HEK293 (cell line): ENCODE data around the gene BLVRB.

Experiments used
- ATF2 ChIP-seq: fragments of 450-650 bp; formaldehyde crosslinking; IDR thresholded peaks from 2 replicates; pipeline ENCODE4 v1.5.1; 2016; ENCODE audit warnings: missing biosample characterization, missing genetic modification characterization, low read depth
- BCL11B ChIP-seq: fragments of 450-650 bp; formaldehyde crosslinking; IDR thresholded peaks from 2 replicates; pipeline ENCODE4 v1.5.1; 2016; ENCODE audit warnings: low read depth, missing biosample characterization, missing genetic modification characterization
- GLIS2 ChIP-seq: fragments of 450-650 bp; formaldehyde crosslinking; IDR thresholded peaks from 2 replicates; pipeline ENCODE4 v1.5.1; 2016; ENCODE audit warnings: missing biosample characterization, missing genetic modification characterization
- KLF1 ChIP-seq: fragments of 450-650 bp; formaldehyde crosslinking; IDR thresholded peaks from 2 replicates; pipeline ENCODE4 v1.5.1; 2016; ENCODE audit warnings: missing biosample characterization, missing genetic modification characterization
- KLF7 ChIP-seq: fragments of 450-650 bp; formaldehyde crosslinking; IDR thresholded peaks from 2 replicates; pipeline ENCODE4 v1.5.1; 2016; ENCODE audit warnings: missing biosample characterization, missing genetic modification characterization, borderline replicate concordance
- OSR2 ChIP-seq: fragments of 450-650 bp; formaldehyde crosslinking; IDR thresholded peaks from 2 replicates; pipeline ENCODE4 v1.5.1; 2016; ENCODE audit warnings: missing biosample characterization, missing genetic modification characterization
- PATZ1 ChIP-seq: fragments of 450-650 bp; formaldehyde crosslinking; IDR thresholded peaks from 2 replicates; pipeline ENCODE4 v1.5.1; 2016; ENCODE audit warnings: missing biosample characterization, missing genetic modification characterization
- SETDB1 ChIP-seq: IDR thresholded peaks from one replicate; pipeline ENCODE4 v1.6.1; 2017; ENCODE audit warnings: mild to moderate bottlenecking, low read length, moderate library complexity, mixed read lengths; ENCODE audit not compliant: insufficient read length
- SP2 ChIP-seq: fragments of 450-650 bp; formaldehyde crosslinking; IDR thresholded peaks from 2 replicates; pipeline ENCODE4 v1.5.1; 2016; ENCODE audit warnings: missing biosample characterization, missing genetic modification characterization
- SP7 ChIP-seq: fragments of 450-650 bp; formaldehyde crosslinking; IDR thresholded peaks from 2 replicates; pipeline ENCODE4 v1.5.1; 2016; ENCODE audit warnings: missing biosample characterization, missing genetic modification characterization
- ZBTB21 ChIP-seq: fragments of 450-650 bp; formaldehyde crosslinking; IDR thresholded peaks from 2 replicates; pipeline ENCODE4 v1.5.1; 2017; ENCODE audit warnings: missing biosample characterization, missing genetic modification characterization
- ZNF140 ChIP-seq: fragments of 450-650 bp; formaldehyde crosslinking; IDR thresholded peaks from 2 replicates; pipeline ENCODE4 v1.5.1; 2016; ENCODE audit warnings: missing biosample characterization, missing genetic modification characterization
- ZNF169 ChIP-seq: fragments of 450-650 bp; formaldehyde crosslinking; IDR thresholded peaks from 2 replicates; pipeline ENCODE4 v1.5.1; 2016; ENCODE audit warnings: missing biosample characterization, missing genetic modification characterization
- ZNF202 ChIP-seq: fragments of 450-650 bp; formaldehyde crosslinking; IDR thresholded peaks from 2 replicates; pipeline ENCODE4 v1.5.1; 2016; ENCODE audit warnings: missing biosample characterization, missing genetic modification characterization, borderline replicate concordance
- ZNF214 ChIP-seq: fragments of 450-650 bp; formaldehyde crosslinking; IDR thresholded peaks from 2 replicates; pipeline ENCODE4 v1.5.1; 2017; ENCODE audit warnings: missing biosample characterization, mild to moderate bottlenecking, missing genetic modification characterization, borderline replicate concordance
- ZNF223 ChIP-seq: fragments of 450-650 bp; formaldehyde crosslinking; IDR thresholded peaks from 2 replicates; pipeline ENCODE4 v1.5.1; 2016; ENCODE audit warnings: missing biosample characterization, missing genetic modification characterization
- ZNF26 ChIP-seq: fragments of 450-650 bp; formaldehyde crosslinking; IDR thresholded peaks from 2 replicates; pipeline ENCODE4 v1.5.1; 2016; ENCODE audit warnings: missing biosample characterization, missing genetic modification characterization
- ZNF366 ChIP-seq: fragments of 450-650 bp; formaldehyde crosslinking; conservative IDR thresholded peaks from 2 replicates; pipeline ENCODE4 v1.5.1; 2016; ENCODE audit warnings: missing biosample characterization, missing genetic modification characterization
- ZNF596 ChIP-seq: fragments of 450-650 bp; IDR thresholded peaks from 2 replicates; pipeline ENCODE4 v1.5.0; 2018; ENCODE audit warnings: missing biosample characterization, mild to moderate bottlenecking, missing genetic modification characterization, moderate library complexity
- ZNF600 ChIP-seq: fragments of 450-650 bp; formaldehyde crosslinking; IDR thresholded peaks from 2 replicates; pipeline ENCODE4 v1.5.1; 2016; ENCODE audit warnings: missing biosample characterization, missing genetic modification characterization
- ZXDB ChIP-seq: fragments of 450-650 bp; formaldehyde crosslinking; IDR thresholded peaks from 2 replicates; pipeline ENCODE4 v1.5.1; 2016; ENCODE audit warnings: missing biosample characterization, missing genetic modification characterization
- TF ChIP-seq, protein P1 (sequence below): fragments of 450-650 bp; formaldehyde crosslinking; IDR thresholded peaks from 2 replicates; pipeline ENCODE4 v1.5.0; 2017; ENCODE audit warnings: missing biosample characterization, missing genetic modification characterization, borderline replicate concordance
- TF ChIP-seq, protein P2 (sequence below): fragments of 450-650 bp; formaldehyde crosslinking; optimal IDR thresholded peaks from 2 replicates; pipeline ENCODE3; 2016; ENCODE audit warnings: missing biosample characterization, mild to moderate bottlenecking, missing genetic modification characterization
- TF ChIP-seq, protein P3 (sequence below): fragments of 450-650 bp; formaldehyde crosslinking; IDR thresholded peaks from 2 replicates; pipeline ENCODE4 v1.5.1; 2016; ENCODE audit warnings: missing biosample characterization, missing genetic modification characterization
- TF ChIP-seq, protein P4 (sequence below): fragments of 450-650 bp; formaldehyde crosslinking; IDR thresholded peaks from 2 replicates; pipeline ENCODE4 v1.5.1; 2016; ENCODE audit warnings: missing biosample characterization, missing genetic modification characterization

The BLVRB gene

GRCh38 chr19:40416918-40417642, 48.5 kb downstream of the BLVRB start (continued):
- TF ChIP-seq OSR2 (tag by site-specific recombination) (no peak), SP7 (tag by site-specific recombination) (peak; percentile 72), ZBTB21 (tag by site-specific recombination) (no peak), ATF2 (no peak), BCL11B (tag by site-specific recombination) (peak; percentile 32; the same call in 1 of the 2 replicates), KLF1 (tag by site-specific recombination) (0 out of 2 replicates have a peak, but pooled peaks have one; percentile 24), ZNF26 (tag by site-specific recombination) (no peak), ZNF366 (tag by site-specific recombination) (peak; percentile 92), ZNF596 (tag by site-specific recombination) (peak; percentile 26; the same call in 1 of the 2 replicates), ZNF223 (tag by site-specific recombination) (0 out of 2 replicates have a peak, but pooled peaks have one; percentile 9), ZNF202 (tag by site-specific recombination) (no peak), PATZ1 (tag by site-specific recombination) (0 out of 2 replicates have a peak, but pooled peaks have one; percentile 31), ZNF600 (tag by site-specific recombination) (0 out of 2 replicates have a peak, but pooled peaks have one; percentile 52), ZXDB (tag by site-specific recombination) (no peak), KLF7 (no peak), ZNF169 (tag by site-specific recombination) (0 out of 2 replicates have a peak, but pooled peaks have one; percentile 37), ZNF214 (tag by site-specific recombination) (no peak), ZNF140 (tag by site-specific recombination) (no peak), SP2 (tag by site-specific recombination) (peak; percentile 56), SETDB1 (no peak), GLIS2 (peak; percentile 52)
- TF ChIP-seq, protein P1, sequence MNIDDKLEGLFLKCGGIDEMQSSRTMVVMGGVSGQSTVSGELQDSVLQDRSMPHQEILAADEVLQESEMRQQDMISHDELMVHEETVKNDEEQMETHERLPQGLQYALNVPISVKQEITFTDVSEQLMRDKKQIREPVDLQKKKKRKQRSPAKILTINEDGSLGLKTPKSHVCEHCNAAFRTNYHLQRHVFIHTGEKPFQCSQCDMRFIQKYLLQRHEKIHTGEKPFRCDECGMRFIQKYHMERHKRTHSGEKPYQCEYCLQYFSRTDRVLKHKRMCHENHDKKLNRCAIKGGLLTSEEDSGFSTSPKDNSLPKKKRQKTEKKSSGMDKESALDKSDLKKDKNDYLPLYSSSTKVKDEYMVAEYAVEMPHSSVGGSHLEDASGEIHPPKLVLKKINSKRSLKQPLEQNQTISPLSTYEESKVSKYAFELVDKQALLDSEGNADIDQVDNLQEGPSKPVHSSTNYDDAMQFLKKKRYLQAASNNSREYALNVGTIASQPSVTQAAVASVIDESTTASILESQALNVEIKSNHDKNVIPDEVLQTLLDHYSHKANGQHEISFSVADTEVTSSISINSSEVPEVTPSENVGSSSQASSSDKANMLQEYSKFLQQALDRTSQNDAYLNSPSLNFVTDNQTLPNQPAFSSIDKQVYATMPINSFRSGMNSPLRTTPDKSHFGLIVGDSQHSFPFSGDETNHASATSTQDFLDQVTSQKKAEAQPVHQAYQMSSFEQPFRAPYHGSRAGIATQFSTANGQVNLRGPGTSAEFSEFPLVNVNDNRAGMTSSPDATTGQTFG (tag by site-specific recombination): peak; percentile 9; the same call in 1 of the 2 replicates
- TF ChIP-seq, protein P2, sequence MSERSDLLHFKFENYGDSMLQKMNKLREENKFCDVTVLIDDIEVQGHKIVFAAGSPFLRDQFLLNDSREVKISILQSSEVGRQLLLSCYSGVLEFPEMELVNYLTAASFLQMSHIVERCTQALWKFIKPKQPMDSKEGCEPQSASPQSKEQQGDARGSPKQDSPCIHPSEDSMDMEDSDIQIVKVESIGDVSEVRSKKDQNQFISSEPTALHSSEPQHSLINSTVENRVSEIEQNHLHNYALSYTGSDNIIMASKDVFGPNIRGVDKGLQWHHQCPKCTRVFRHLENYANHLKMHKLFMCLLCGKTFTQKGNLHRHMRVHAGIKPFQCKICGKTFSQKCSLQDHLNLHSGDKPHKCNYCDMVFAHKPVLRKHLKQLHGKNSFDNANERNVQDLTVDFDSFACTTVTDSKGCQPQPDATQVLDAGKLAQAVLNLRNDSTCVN (tag by site-specific recombination): peak; percentile 16
- TF ChIP-seq, protein P3, sequence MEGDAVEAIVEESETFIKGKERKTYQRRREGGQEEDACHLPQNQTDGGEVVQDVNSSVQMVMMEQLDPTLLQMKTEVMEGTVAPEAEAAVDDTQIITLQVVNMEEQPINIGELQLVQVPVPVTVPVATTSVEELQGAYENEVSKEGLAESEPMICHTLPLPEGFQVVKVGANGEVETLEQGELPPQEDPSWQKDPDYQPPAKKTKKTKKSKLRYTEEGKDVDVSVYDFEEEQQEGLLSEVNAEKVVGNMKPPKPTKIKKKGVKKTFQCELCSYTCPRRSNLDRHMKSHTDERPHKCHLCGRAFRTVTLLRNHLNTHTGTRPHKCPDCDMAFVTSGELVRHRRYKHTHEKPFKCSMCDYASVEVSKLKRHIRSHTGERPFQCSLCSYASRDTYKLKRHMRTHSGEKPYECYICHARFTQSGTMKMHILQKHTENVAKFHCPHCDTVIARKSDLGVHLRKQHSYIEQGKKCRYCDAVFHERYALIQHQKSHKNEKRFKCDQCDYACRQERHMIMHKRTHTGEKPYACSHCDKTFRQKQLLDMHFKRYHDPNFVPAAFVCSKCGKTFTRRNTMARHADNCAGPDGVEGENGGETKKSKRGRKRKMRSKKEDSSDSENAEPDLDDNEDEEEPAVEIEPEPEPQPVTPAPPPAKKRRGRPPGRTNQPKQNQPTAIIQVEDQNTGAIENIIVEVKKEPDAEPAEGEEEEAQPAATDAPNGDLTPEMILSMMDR (tag by site-specific recombination): no peak
- TF ChIP-seq, protein P4, sequence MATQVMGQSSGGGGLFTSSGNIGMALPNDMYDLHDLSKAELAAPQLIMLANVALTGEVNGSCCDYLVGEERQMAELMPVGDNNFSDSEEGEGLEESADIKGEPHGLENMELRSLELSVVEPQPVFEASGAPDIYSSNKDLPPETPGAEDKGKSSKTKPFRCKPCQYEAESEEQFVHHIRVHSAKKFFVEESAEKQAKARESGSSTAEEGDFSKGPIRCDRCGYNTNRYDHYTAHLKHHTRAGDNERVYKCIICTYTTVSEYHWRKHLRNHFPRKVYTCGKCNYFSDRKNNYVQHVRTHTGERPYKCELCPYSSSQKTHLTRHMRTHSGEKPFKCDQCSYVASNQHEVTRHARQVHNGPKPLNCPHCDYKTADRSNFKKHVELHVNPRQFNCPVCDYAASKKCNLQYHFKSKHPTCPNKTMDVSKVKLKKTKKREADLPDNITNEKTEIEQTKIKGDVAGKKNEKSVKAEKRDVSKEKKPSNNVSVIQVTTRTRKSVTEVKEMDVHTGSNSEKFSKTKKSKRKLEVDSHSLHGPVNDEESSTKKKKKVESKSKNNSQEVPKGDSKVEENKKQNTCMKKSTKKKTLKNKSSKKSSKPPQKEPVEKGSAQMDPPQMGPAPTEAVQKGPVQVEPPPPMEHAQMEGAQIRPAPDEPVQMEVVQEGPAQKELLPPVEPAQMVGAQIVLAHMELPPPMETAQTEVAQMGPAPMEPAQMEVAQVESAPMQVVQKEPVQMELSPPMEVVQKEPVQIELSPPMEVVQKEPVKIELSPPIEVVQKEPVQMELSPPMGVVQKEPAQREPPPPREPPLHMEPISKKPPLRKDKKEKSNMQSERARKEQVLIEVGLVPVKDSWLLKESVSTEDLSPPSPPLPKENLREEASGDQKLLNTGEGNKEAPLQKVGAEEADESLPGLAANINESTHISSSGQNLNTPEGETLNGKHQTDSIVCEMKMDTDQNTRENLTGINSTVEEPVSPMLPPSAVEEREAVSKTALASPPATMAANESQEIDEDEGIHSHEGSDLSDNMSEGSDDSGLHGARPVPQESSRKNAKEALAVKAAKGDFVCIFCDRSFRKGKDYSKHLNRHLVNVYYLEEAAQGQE (tag by site-specific recombination): no peak
